Adrenal gland (tissue), 12 donors: ENCODE results near the gene GSE1. TPM values are rescaled to one million over a fixed set of nuclear protein-coding genes. Genes with fewer than 3 reads are reported as not detected.

Source experiments
- DNase-seq, 7 donors: peaks; one replicate each; pipeline ENCODE4 v3.0.0-alpha.2; 2019 to 2020
- H3K27ac ChIP-seq, 5 donors: fragments of 200-600 bp; sonication (generic) in 4 of 5; 1 replicate in 3 of 5; 2 replicates in 2 of 5; pipeline versions ENCODE4 v1.5.1 to v1.8.0; 2016 to 2020; ENCODE audit warnings: mild to moderate bottlenecking in 1 of 5
- H3K27me3 ChIP-seq: fragments of 200-600 bp; 2 replicates; pipeline ENCODE4 v1.8.0; 2021
- H3K36me3 ChIP-seq, 2 donors: fragments of 200-600 bp; replicated peaks in 1 of 2; 1 replicate in 1 of 2; 2 replicates in 1 of 2; pipeline versions ENCODE4 v1.5.1 to v1.8.0; 2018 to 2022
- H3K4me1 ChIP-seq, 2 donors: fragments of 200-600 bp; replicated peaks in 1 of 2; 1 replicate in 1 of 2; 2 replicates in 1 of 2; pipeline versions ENCODE4 v1.5.1 to v1.8.0; 2018 to 2021
- H3K4me3 ChIP-seq, 4 donors: fragments of 200-600 bp; sonication (generic) in 3 of 4; one replicate each; pipeline ENCODE4 v1.5.1; 2016 to 2018
- H3K9me3 ChIP-seq, 3 donors: fragments of 200-600 bp; sonication (generic) in 1 of 3; replicated peaks in 1 of 3; 1 replicate in 2 of 3; 2 replicates in 1 of 3; pipeline versions ENCODE4 v1.5.1 to v1.8.0; 2016 to 2021
- CTCF ChIP-seq, 6 experiments: fragments of 450-650 bp in 4 of 6; fragments of 200-600 bp in 2 of 6; sonication (generic) in 1 of 6; IDR thresholded peaks; 1 replicate in 5 of 6; 2 replicates in 1 of 6; pipeline versions ENCODE4 v1.5.1 to v1.8.0; 2016 to 2021; ENCODE audit warnings: antibody characterized with exemption in 6 of 6, mild to moderate bottlenecking in 2 of 6, moderate library complexity in 1 of 6
- POLR2A ChIP-seq, 2 donors: fragments of 450-650 bp; IDR thresholded peaks; one replicate each; pipeline ENCODE4 v1.6.1; 2017; ENCODE audit warnings: antibody characterized with exemption in 2 of 2, mild to moderate bottlenecking in 2 of 2, moderate library complexity in 1 of 2
- WGBS, 4 donors: extraction: QIAGEN DNeasy Blood & Tissue Kit in 2 of 4; methylation state at CpG; one replicate each; pipeline versions ENCODE4 v1.1.5 to v1.1.7; 2013 to 2017; 5-methylcytosine and 5-hydroxymethylcytosine counted together
- intact Hi-C, 2 donors: fragments of 100-400 bp; cut with DNase I; formaldehyde crosslinking; loops; one replicate each; pipeline versions ENCODE4 v1.14.1 to v1.15.0; 2022 to 2023
- polyA plus RNA-seq, 3 donors: library from polyadenylated mRNA; stranded (reverse); fragments of 200-250 nt in 2 of 3; fragments of 350-450 nt in 1 of 3; fragmentation: Illumina TruSeq in 1 of 3; extraction: RNeasy Lipid Tissue Mini Kit (QIAGEN cat#74804) in 1 of 3; gene quantifications; one replicate each; pipeline ENCODE4 v1.2.3, GENCODE V29; 2013 to 2014
- total RNA-seq, 9 donors: library from RNA; depleted of rRNA in 4 of 9; stranded (reverse); fragments of >200 nt in 4 of 9; fragments of 120-200 nt in 1 of 9; fragmentation: NEBNext Ultra II Directional in 1 of 9; extraction: Animal tissue kit (Norgen Biotek cat#: 25700) in 1 of 9; gene quantifications; one replicate each; pipeline versions ENCODE4 v1.1.0 to v1.2.4, GENCODE V29; 2013 to 2023
- donor health status: healthy with polysubstance abuse.
- donor health status: Bipolar disorder and iron deficiency.
- donor health status: DM: yes; HTN: yes; CAD: no.
- donor health status: DM: no; HTN: no; CAD: no.
- donor health status: DM: no; HTN: no; CAD: no.
- donor health status: DM: yes; HTN: yes; CAD: no.

The GSE1 gene
- total and polyA plus RNA-seq, 12 donors: 7.8 to 99.9 (median 64.8) TPM

- TF ChIP-seq POLR2A (IDR thresholded peaks at IDR 0.05) (peak in 1 of 2 donors; percentile 3), CTCF (IDR thresholded peaks at IDR 0.05) (no peak)
- peaks cover 34 to 64% of the 10 kb centered on the region in 2 donors for H3K4me1 ChIP-seq
- H3K36me3 ChIP-seq: no peaks in the 10 kb centered on the region
- no peak overlapping the region for H3K4me3 ChIP-seq
- peak overlapping the region; percentile 7 to 93 (median 60) for H3K27ac ChIP-seq
- peak in 5 of 7 donors; percentile 65 to 71 (median 67) for DNase-seq
- intact Hi-C loops: no loop called here
- H3K9me3 ChIP-seq: no peaks in the 10 kb centered on the region
- WGBS, 4 donors: 30 to 44% (median 41%) methylated on average over 3 to 26 of the region's 26 CpGs
- no peaks in the 10 kb centered on the region for H3K27me3 ChIP-seq
These were observed 22.5 kb downstream of the GSE1 start for GRCh38 chr16:85635545-85636140.

GRCh38 chr16:85636234-85636812 is 23.2 kb downstream of the GSE1 start:
- H3K4me1 ChIP-seq: peaks cover 36 to 69% of the 10 kb centered on the region in 2 donors
- WGBS, 4 donors: 64 to 74% (median 70%) methylated on average over 10 to 27 of the region's 27 CpGs
- DNase-seq: peak in 4 of 7 donors; percentile 67 to 74 (median 68)
- H3K9me3 ChIP-seq: no peaks in the 10 kb centered on the region
- H3K27ac ChIP-seq: peak overlapping the region; percentile 7 to 93 (median 60)
- H3K36me3 ChIP-seq: no peaks in the 10 kb centered on the region
- TF ChIP-seq POLR2A (IDR thresholded peaks at IDR 0.05) (no peak), CTCF (IDR thresholded peaks at IDR 0.05) (no peak)
- H3K4me3 ChIP-seq: no peak overlapping the region
- intact Hi-C loops: no loop called here
- no peaks in the 10 kb centered on the region for H3K27me3 ChIP-seq

- 92 to 95% (median 93%) methylated on average over 24 to 36 of the region's 36 CpGs for WGBS, 4 donors
- Histone ChIP-seq H3K4me1 (peaks cover 45 to 69% of the 10 kb centered on the region in 2 donors), H3K4me3 (no peak overlapping the region), H3K27me3 (no peaks in the 10 kb centered on the region), H3K9me3 (no peaks in the 10 kb centered on the region), H3K36me3 (no peaks in the 10 kb centered on the region), H3K27ac (peak overlapping the region in 4 of 5 donors; percentile 24 to 93 (median 65))
- DNase-seq: no peak
- intact Hi-C loops: no loop called here
- TF ChIP-seq CTCF (IDR thresholded peaks at IDR 0.05) (no peak), POLR2A (IDR thresholded peaks at IDR 0.05) (no peak)
These were observed 24.1 kb downstream of the GSE1 start for GRCh38 chr16:85637061-85637807.
